Heart right ventricle (tissue), 16 donors: Measurements from ENCODE around the gene COX6A2. TPM values are rescaled to one million over a fixed set of nuclear protein-coding genes. Genes with fewer than 3 reads are reported as not detected.

Source experiments
- ATAC-seq, 8 donors: fragments of 200-7000 bp; cut with Tn5 transposase; one replicate each; pipeline ENCODE4 v1.9.1; 2020; ENCODE audit warnings: mild to moderate bottlenecking in 8 of 8, moderate library complexity in 8 of 8, moderate number of reproducible peaks in 1 of 8
- DNase-seq, 2 donors: peaks; one replicate each; pipeline ENCODE4 v3.0.0-alpha.2; 2020
- H3K27ac ChIP-seq, 10 donors: fragments of 200-600 bp; sonication (generic) in 2 of 10; one replicate each; pipeline versions ENCODE4 v1.5.0 to v1.8.0; 2020 to 2022; ENCODE audit warnings: mild to moderate bottlenecking in 3 of 10
- H3K27me3 ChIP-seq, 7 donors: fragments of 200-600 bp; one replicate each; pipeline ENCODE4 v1.8.0; 2021 to 2022; ENCODE audit warnings: mild to moderate bottlenecking in 2 of 7
- H3K36me3 ChIP-seq, 9 donors: fragments of 200-600 bp; sonication (generic) in 1 of 9; one replicate each; pipeline versions ENCODE4 v1.5.0 to v1.8.0; 2020 to 2022; ENCODE audit warnings: mild to moderate bottlenecking in 2 of 9
- H3K4me1 ChIP-seq, 9 donors: fragments of 200-600 bp; sonication (generic) in 1 of 9; one replicate each; pipeline versions ENCODE4 v1.5.0 to v1.8.0; 2020 to 2022; ENCODE audit warnings: mild to moderate bottlenecking in 4 of 9
- H3K4me3 ChIP-seq, 10 donors: fragments of 200-600 bp; sonication (generic) in 2 of 10; one replicate each; pipeline versions ENCODE4 v1.5.0 to v1.8.0; 2020 to 2022; ENCODE audit warnings: mild to moderate bottlenecking in 7 of 10, moderate library complexity in 2 of 10
- H3K9me3 ChIP-seq, 11 donors: fragments of 200-600 bp in 10 of 11; sonication (generic) in 2 of 11; one replicate each; pipeline versions ENCODE4 v1.5.0 to v1.8.0; 2013 to 2022; ENCODE audit warnings: mild to moderate bottlenecking in 2 of 11, control low read depth in 1 of 11, moderate library complexity in 1 of 11
- WGBS, 2 donors: extraction: QIAGEN DNeasy Blood & Tissue Kit; methylation state at CpG; one replicate each; pipeline ENCODE4 v1.1.7; 2013; ENCODE audit warnings: inconsistent platforms in 1 of 2; 5-methylcytosine and 5-hydroxymethylcytosine counted together
- intact Hi-C, 10 donors: fragments of 100-400 bp; cut with DNase I; formaldehyde crosslinking; loops; one replicate each; pipeline versions ENCODE4 v1.11.1 to v1.14.2; 2022
- polyA plus RNA-seq, 2 donors: library from polyadenylated mRNA; stranded (reverse); fragments of 200-250 nt; gene quantifications; one replicate each; pipeline ENCODE4 v1.2.3, GENCODE V29; 2013
- total RNA-seq, 10 donors: library from RNA; stranded (reverse); fragmentation: NEBNext Ultra II Directional in 3 of 10; extraction: Animal tissue kit (Norgen Biotek cat#: 25700) in 3 of 10; gene quantifications; one replicate each; pipeline versions ENCODE4 v1.2.1 to v1.2.4, GENCODE V29; 2021 to 2023
- TF ChIP-seq, protein P1 (sequence below), 9 donors: fragments of 200-600 bp; sonication (generic) in 2 of 9; IDR thresholded peaks; one replicate each; pipeline versions ENCODE4 v1.5.0 to v1.8.0; 2021 to 2022; ENCODE audit warnings: antibody characterized with exemption in 9 of 9, mild to moderate bottlenecking in 5 of 9, moderate library complexity in 1 of 9
- donor health status: Arrhythmogenic right ventricular cardiomyopathy.
- donor health status: ischemic (EF 13 %, LVEDD 7.1; RV severe dilation, severe dysfunction).
- donor health status: healthy with polysubstance abuse.
- donor health status: DM: no; HTN: yes; CAD: no.
- donor health status: DM: no; HTN: no; CAD: no.
- donor health status: ischemic (EF 25% LVEDD 6.9; RV normal size, moderate dysfunction).
- donor health status: ischemic (EF 25% LVEDD 5.7; RV mildly dilated, moderate dysfunction).
- donor health status: healthy.
- donor health status: DM: yes; HTN: yes; CAD: no.
- donor health status: Ischemic cardiomyopathy.
- donor health status: ischemic (EF 35%, LVEDD 5.7; RV mildly dilated, moderate dysfunction).
- donor health status: nonischemic (EF 11% LVEDD 7.7; RV severe dilation, severe dysfunction).
- donor health status: DM: yes; HTN: yes; CAD: no.
- donor health status: PGD.
- donor health status: ischemic (EF 29% LVEDD 5.4; RV normal size, mild dysfunction).
- donor health status: nonischemic (EF 23%, LVEDD 6.1; RV moderate dilation, normal function).

COX6A2 gene
- total and polyA plus RNA-seq, 12 donors: 615 to 9,450 (median 1,411) TPM

- WGBS, 2 donors: 84 to 89% methylated on average over 25 to 26 of the region's 26 CpGs
- Histone ChIP-seq H3K9me3 (no peaks in the 10 kb centered on the region), H3K4me1 (peaks cover 8 to 43% (median 23%) of the 10 kb centered on the region in 9 donors), H3K27me3 (peaks cover 0 to 28% (median 0%) of the 10 kb centered on the region in 7 donors), H3K36me3 (peaks cover 0 to 54% (median 24%) of the 10 kb centered on the region in 9 donors), H3K4me3 (peak overlapping the region in 1 of 10 donors; percentile 54), H3K27ac (no peak overlapping the region)
- ATAC-seq: no peak
- intact Hi-C loops: no loop called here
- TF ChIP-seq, protein P1, sequence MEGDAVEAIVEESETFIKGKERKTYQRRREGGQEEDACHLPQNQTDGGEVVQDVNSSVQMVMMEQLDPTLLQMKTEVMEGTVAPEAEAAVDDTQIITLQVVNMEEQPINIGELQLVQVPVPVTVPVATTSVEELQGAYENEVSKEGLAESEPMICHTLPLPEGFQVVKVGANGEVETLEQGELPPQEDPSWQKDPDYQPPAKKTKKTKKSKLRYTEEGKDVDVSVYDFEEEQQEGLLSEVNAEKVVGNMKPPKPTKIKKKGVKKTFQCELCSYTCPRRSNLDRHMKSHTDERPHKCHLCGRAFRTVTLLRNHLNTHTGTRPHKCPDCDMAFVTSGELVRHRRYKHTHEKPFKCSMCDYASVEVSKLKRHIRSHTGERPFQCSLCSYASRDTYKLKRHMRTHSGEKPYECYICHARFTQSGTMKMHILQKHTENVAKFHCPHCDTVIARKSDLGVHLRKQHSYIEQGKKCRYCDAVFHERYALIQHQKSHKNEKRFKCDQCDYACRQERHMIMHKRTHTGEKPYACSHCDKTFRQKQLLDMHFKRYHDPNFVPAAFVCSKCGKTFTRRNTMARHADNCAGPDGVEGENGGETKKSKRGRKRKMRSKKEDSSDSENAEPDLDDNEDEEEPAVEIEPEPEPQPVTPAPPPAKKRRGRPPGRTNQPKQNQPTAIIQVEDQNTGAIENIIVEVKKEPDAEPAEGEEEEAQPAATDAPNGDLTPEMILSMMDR (IDR thresholded peaks at IDR 0.05): no peak
- DNase-seq: no peak
Observed at GRCh38 chr16:31475946-31476302, 47.8 kb upstream of the COX6A2 start.

DNA sequence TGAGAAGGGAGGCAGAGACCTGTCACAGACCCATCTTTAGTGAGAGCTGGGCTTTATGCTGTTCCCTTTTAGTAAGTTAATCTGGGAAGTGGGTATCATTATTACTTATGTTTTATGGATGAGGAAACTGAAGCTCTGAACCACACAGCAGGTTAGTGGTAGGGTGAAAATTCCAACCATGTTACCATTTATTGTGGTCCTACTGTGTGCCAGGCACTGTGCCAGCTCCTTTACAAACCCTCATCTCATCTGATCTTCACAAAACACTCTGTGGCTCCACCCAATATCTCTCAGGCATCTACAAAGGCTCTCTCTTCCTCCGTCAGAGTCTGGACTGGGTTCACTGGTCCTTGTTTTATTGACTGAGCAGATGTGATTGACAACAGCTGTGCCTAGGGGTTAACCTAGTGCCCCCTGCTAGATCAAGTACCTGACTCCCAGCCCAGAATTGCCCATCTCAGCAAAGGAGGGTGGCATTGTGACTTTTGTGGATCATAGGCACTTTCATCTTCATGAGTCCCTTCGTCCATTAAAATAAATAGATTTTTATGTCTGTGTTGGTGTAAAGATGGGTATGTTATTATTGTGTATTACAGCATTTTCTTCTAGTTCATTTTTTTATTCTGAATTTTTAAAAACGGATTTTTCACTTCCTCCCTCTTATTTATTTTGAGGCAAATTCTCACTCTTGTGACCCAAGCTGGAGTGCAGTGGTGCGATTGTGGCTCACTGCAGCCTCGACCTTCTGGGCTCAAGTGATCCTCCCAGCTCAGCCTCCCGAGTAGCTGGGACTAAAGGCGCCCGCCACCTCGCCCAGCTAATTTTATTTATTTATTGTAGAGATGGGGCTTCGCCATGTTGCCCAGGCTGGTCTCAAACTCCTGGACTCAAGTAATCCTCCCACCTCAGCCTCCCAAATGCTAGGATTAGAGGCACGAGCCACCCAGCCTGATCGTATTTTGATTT is 46.9 kb upstream of the COX6A2 start:
- Histone ChIP-seq H3K4me1 (peaks cover 8 to 38% (median 18%) of the 10 kb centered on the region in 9 donors), H3K27me3 (peaks cover 0 to 29% (median 0%) of the 10 kb centered on the region in 7 donors), H3K9me3 (no peaks in the 10 kb centered on the region), H3K27ac (no peak overlapping the region), H3K36me3 (peaks cover 0 to 54% (median 24%) of the 10 kb centered on the region in 9 donors), H3K4me3 (no peak overlapping the region)
- TF ChIP-seq, protein P1 (IDR thresholded peaks at IDR 0.05): no peak
- no peak for ATAC-seq
- intact Hi-C loops: loop anchor here in 4 of 10 donors (5.0 kb wide), 1 partner anchor 32 kb away; the partner anchor contains the start of gene RUSF1 (in 4 of the 4)
- 93% methylated on average over 12 of the region's 12 CpGs for WGBS, 2 donors
- DNase-seq: no peak

DNA sequence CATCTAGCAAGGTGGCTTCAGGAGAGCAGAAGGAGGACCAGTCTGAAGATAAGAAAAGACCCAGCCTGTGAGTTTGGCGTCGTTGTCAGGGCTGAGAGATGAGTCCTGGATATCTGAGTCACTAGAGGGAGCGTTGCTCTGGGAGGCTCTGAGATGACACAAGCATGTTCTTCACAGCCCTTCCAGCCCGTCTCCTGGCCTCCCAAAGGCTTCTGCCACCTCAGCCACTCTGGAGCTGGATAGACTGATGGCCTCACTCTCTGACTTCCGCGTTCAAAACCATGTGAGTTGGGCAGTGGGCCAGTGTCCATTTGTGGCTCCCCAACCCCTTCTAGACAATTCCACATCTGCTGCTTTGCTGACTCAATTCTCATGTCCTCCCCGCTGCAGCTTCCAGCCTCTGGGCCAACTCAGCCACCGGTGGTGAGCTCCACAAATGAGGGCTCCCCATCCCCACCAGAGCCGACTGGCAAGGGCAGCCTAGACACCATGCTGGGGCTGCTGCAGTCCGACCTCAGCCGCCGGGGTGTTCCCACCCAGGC is 46.1 kb upstream of the COX6A2 start:
- Histone ChIP-seq H3K9me3 (no peaks in the 10 kb centered on the region), H3K27ac (no peak overlapping the region), H3K27me3 (peaks cover 0 to 29% (median 0%) of the 10 kb centered on the region in 7 donors), H3K4me3 (no peak overlapping the region), H3K36me3 (peaks cover 0 to 54% (median 24%) of the 10 kb centered on the region in 9 donors), H3K4me1 (peaks cover 8 to 34% (median 18%) of the 10 kb centered on the region in 9 donors)
- intact Hi-C loops: loop anchor here in 4 of 10 donors (5.0 kb wide), 1 partner anchor 33 kb away; the partner anchor contains the start of gene RUSF1 (in 4 of the 4)
- WGBS, 2 donors: 76 to 79% methylated on average over 12 of the region's 12 CpGs
- no peak for ATAC-seq
- no peak for DNase-seq
- TF ChIP-seq, protein P1 (IDR thresholded peaks at IDR 0.05): no peak
